Neutrophil (primary cell): Measurements from ENCODE around the gene UTS2R.
"Not testable (repeated sequence)": the region's sequence is repeated elsewhere in the genome, so short reads cannot be mapped to it uniquely, and the experiment has no call there.

ENCODE experiments used
- H3K27ac ChIP-seq: fragments of 200-600 bp; sonication (generic); 2 replicates; pipeline ENCODE4 v1.5.1; 2016; ENCODE audit warnings: mild to moderate bottlenecking, moderate library complexity
- H3K27me3 ChIP-seq: fragments of 200-600 bp; sonication (generic); 2 replicates; pipeline ENCODE4 v1.6.0; 2016; ENCODE audit warnings: mild to moderate bottlenecking
- H3K36me3 ChIP-seq: fragments of 200-600 bp; sonication (generic); 2 replicates; pipeline ENCODE4 v1.5.1; 2017
- H3K4me1 ChIP-seq, 2 experiments: fragments of 200-600 bp in 1 of 2; sonication (generic) in 1 of 2; 1 replicate in 1 of 2; 2 replicates in 1 of 2; pipeline versions ENCODE4 v1.5.1 to v1.6.1; 2013 to 2016; ENCODE audit warnings: low read depth in 1 of 2, low read length in 1 of 2, mild to moderate bottlenecking in 1 of 2, moderate library complexity in 1 of 2; ENCODE audit not compliant: control insufficient read depth in 1 of 2, insufficient read depth in 1 of 2
- H3K4me3 ChIP-seq, 2 experiments: fragments of 200-600 bp in 1 of 2; sonication (generic) in 1 of 2; 1 replicate in 1 of 2; 2 replicates in 1 of 2; pipeline ENCODE4 v1.5.1; 2013 to 2016; ENCODE audit warnings: low read depth in 1 of 2, low read length in 1 of 2, mild to moderate bottlenecking in 1 of 2, moderate library complexity in 1 of 2
- H3K9me3 ChIP-seq: fragments of 200-600 bp; sonication (generic); 2 replicates; pipeline ENCODE4 v1.5.1; 2016
- TF ChIP-seq, protein P1 (sequence below): fragments of 200-600 bp; sonication (generic); IDR thresholded peaks from 2 replicates; pipeline ENCODE4 v1.5.1; 2016; ENCODE audit warnings: antibody characterized with exemption

Gene UTS2R

GRCh38 chr17:82375359-82376041 is 3.9 kb downstream of the UTS2R start:
- Histone ChIP-seq H3K4me3 (no peak overlapping the region), H3K36me3 (no peaks in the 10 kb centered on the region), H3K27ac (no peak overlapping the region), H3K9me3 (no peaks in the 10 kb centered on the region), H3K27me3 (peaks cover 93% of the 10 kb centered on the region), H3K4me1 (peaks cover 4 to 7% of the 10 kb centered on the region in 2 experiments)
- TF ChIP-seq, protein P1, sequence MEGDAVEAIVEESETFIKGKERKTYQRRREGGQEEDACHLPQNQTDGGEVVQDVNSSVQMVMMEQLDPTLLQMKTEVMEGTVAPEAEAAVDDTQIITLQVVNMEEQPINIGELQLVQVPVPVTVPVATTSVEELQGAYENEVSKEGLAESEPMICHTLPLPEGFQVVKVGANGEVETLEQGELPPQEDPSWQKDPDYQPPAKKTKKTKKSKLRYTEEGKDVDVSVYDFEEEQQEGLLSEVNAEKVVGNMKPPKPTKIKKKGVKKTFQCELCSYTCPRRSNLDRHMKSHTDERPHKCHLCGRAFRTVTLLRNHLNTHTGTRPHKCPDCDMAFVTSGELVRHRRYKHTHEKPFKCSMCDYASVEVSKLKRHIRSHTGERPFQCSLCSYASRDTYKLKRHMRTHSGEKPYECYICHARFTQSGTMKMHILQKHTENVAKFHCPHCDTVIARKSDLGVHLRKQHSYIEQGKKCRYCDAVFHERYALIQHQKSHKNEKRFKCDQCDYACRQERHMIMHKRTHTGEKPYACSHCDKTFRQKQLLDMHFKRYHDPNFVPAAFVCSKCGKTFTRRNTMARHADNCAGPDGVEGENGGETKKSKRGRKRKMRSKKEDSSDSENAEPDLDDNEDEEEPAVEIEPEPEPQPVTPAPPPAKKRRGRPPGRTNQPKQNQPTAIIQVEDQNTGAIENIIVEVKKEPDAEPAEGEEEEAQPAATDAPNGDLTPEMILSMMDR: no peak

DNA sequence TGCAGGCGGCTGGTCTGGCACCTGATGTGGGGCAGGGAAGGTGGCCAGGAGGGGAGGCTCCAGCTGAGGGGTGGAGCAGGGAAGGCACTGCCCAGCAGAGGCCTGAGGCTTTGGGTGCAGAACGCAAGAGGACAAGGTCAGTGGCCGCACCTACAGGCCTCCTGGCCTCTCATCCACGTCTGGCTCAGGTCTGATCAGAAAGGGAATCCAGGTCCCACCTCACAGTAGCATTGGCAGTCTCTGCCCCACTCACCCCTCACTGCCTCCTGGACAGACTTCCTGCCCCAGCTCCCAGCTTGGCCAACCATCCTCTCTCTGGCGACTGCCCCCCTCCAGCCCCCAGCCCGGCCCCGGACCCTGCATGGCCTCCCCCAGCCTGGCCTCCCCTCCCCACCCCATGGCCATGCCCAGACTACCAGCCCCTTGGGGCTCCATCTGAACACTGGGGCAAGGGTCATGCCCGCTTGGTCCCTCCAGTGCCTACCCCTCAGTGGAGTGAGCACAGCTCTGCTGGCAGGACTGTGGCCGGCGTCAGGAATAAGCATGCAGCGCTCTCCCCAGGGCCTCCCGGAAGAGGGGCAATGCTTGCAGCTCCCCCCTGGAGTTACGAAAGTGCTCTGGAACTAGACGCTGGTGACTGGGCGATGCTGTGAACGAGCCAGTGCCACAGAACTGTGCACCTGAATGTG is 4.6 kb downstream of the UTS2R start:
- H3K4me1 ChIP-seq: peaks cover 2 to 5% of the 10 kb centered on the region in 2 experiments
- peaks cover 93% of the 10 kb centered on the region for H3K27me3 ChIP-seq
- no peak overlapping the region for H3K4me3 ChIP-seq
- H3K9me3 ChIP-seq: no peaks in the 10 kb centered on the region
- TF ChIP-seq, protein P1: no peak
- no peaks in the 10 kb centered on the region for H3K36me3 ChIP-seq
- H3K27ac ChIP-seq: no peak overlapping the region

DNA sequence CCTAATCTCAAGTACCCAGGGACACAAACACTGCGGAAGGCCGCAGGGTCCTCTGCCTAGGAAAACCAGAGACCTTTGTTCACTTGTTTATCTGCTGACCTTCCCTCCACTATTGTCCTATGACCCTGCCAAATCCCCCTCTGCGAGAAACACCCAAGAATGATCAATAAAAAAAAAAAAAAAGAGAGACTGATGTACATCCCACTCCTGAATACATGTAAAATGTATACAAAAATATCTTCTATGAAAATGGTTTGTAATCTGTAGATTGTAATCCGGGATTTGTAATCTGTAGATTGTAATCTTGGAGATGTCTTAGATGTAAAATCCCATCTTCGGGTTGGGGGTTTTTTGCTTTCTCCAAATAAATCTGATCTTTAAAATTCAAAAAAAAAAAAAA is 5.7 kb downstream of the UTS2R start:
- not testable (repeated sequence) for H3K4me1 ChIP-seq, H3K27ac ChIP-seq, H3K9me3 ChIP-seq, H3K36me3 ChIP-seq, H3K4me3 ChIP-seq
- H3K27me3 ChIP-seq: peaks cover 91% of the 10 kb centered on the region

- TF ChIP-seq, protein P1: no peak
- H3K27me3 ChIP-seq: peaks cover 91% of the 10 kb centered on the region
These were observed 6.6 kb downstream of the UTS2R start for GRCh38 chr17:82377924-82378740.

DNA sequence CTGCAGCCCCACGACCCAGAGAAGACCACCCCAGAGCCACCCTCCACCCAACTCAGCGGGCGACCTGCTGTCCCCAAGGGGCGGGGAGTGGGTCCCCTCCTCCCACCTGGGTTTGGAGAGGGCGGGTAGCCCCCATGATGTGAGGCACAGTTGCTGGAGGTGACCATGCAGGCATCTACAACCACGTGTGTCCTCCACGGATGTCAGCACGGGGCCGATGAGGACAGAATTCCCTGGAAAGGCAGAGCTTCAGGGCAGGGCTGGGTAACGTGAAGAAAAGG is 7.1 kb downstream of the UTS2R start:
- no peaks in the 10 kb centered on the region for H3K36me3 ChIP-seq
- peaks cover 91% of the 10 kb centered on the region for H3K27me3 ChIP-seq
- H3K27ac ChIP-seq: no peak overlapping the region
- H3K9me3 ChIP-seq: no peaks in the 10 kb centered on the region
- peaks cover 2 to 5% of the 10 kb centered on the region in 2 experiments for H3K4me1 ChIP-seq
- TF ChIP-seq, protein P1: no peak
- no peak overlapping the region for H3K4me3 ChIP-seq

More at GRCh38 chr17:82377924-82378740, 6.6 kb downstream of the UTS2R start:
- no peak overlapping the region for H3K4me3 ChIP-seq
- H3K27ac ChIP-seq: no peak overlapping the region
- peaks cover 2 to 5% of the 10 kb centered on the region in 2 experiments for H3K4me1 ChIP-seq
- no peaks in the 10 kb centered on the region for H3K36me3 ChIP-seq
- no peaks in the 10 kb centered on the region for H3K9me3 ChIP-seq
